K562 (cell line): ENCODE results near the gene ZNF627. TPM values are rescaled to one million over a fixed set of nuclear protein-coding genes. Genes with fewer than 3 reads are reported as not detected.
A peak's percentile ranks its signal among the peaks of the same experiment; 100 is the strongest.

Experiments used
- ATAC-seq: fragments of 200-7000 bp; cut with Tn5 transposase; 3 replicates; pipeline ENCODE4 v1.9.1; 2020; ENCODE audit warnings: moderate library complexity
- BruUV-seq: library from RNA; stranded (reverse); fragments of 400-500 nt; replicated peaks from 2 replicates; lab custom pipeline; 2021; lab: Mats Ljungman, UMichigan
- CTCF ChIA-PET: fragments of 300-600 bp; formaldehyde crosslinking; extraction: SDS; loops from one replicate; lab custom pipeline; 2021; ENCODE audit warnings: low intra/inter-chr PET ratio; lab: Yijun Ruan, JAX
- POLR2A ChIA-PET: fragments of 300-600, 350-650 bp; sonication (Branson Sonifier 250); formaldehyde crosslinking; extraction: SDS; loops from one replicate; lab custom pipeline; 2021; ENCODE audit warnings: antibody characterized with exemption, inconsistent platforms; lab: Yijun Ruan, JAX
- DNase-seq, 4 experiments: peaks; one replicate each; pipeline versions ENCODE4 v3.0.0 to v3.0.0-alpha.2; 2011 to 2018; ENCODE audit warnings: low spot score in 3 of 4, mixed read lengths in 3 of 4; ENCODE audit errors: extremely low read depth in 1 of 4
- FAIRE-seq: peaks from 2 replicates; lab custom pipeline; 2011; peaks lifted over from hg19 to GRCh38; lab: Jason Lieb, UNC
- H2AFZ ChIP-seq: 2 replicates; pipeline ENCODE4 v1.6.0; 2011; ENCODE audit warnings: low read depth, low read length, control low read depth, inconsistent platforms
- H3K27ac ChIP-seq: fragments of 200-600 bp; 3 replicates; pipeline ENCODE4 v1.8.0; 2011; ENCODE audit warnings: low read depth, mild to moderate bottlenecking, control low read depth, inconsistent platforms, low read length, moderate library complexity, mixed read lengths; ENCODE audit errors: extremely low read depth
- H3K27me3 ChIP-seq, 2 experiments: fragments of 300-600 bp in 1 of 2; 2 replicates in 1 of 2; 3 replicates in 1 of 2; pipeline versions ENCODE4 v1.6.0 to v1.8.0; 2011; ENCODE audit warnings: inconsistent platforms in 2 of 2, low read length in 2 of 2, mild to moderate bottlenecking in 1 of 2, mixed read lengths in 1 of 2, moderate library complexity in 1 of 2; ENCODE audit not compliant: control insufficient read depth in 2 of 2, insufficient read depth in 2 of 2
- H3K36me3 ChIP-seq: fragments of 300-600 bp; 3 replicates; pipeline ENCODE4 v1.8.0; 2011; ENCODE audit warnings: mild to moderate bottlenecking, low read length, inconsistent platforms; ENCODE audit not compliant: control insufficient read depth, insufficient read depth
- H3K4me1 ChIP-seq, 2 experiments: fragments of 200-600 bp in 1 of 2; replicated peaks in 1 of 2; 2 replicates in 1 of 2; 3 replicates in 1 of 2; pipeline versions ENCODE4 v1.5.1 to v1.8.0; 2011; ENCODE audit warnings: inconsistent platforms in 2 of 2, low read length in 2 of 2, mild to moderate bottlenecking in 1 of 2, mixed read lengths in 1 of 2, moderate library complexity in 1 of 2; ENCODE audit not compliant: control insufficient read depth in 2 of 2, insufficient read depth in 2 of 2
- H3K4me2 ChIP-seq: 2 replicates; pipeline ENCODE4 v1.6.1; 2011; ENCODE audit warnings: low read length, control low read depth, inconsistent platforms, mixed read lengths; ENCODE audit not compliant: insufficient read depth
- H3K4me3 ChIP-seq: fragments of 200-600 bp; sonication (generic), shearing (Covaris generic); 2 replicates; pipeline ENCODE4 v1.5.1; 2016; ENCODE audit warnings: control low read depth, inconsistent platforms
- H3K79me2 ChIP-seq: fragments of 200-600 bp; 3 replicates; pipeline ENCODE4 v1.8.0; 2011; ENCODE audit warnings: low read length, inconsistent platforms; ENCODE audit not compliant: control insufficient read depth, insufficient read depth
- H3K9ac ChIP-seq, 2 experiments: 2 replicates each; pipeline versions ENCODE4 v1.6.0 to v1.6.1; 2011; ENCODE audit warnings: low read depth in 2 of 2, low read length in 2 of 2, control low read depth in 1 of 2, inconsistent platforms in 1 of 2, mild to moderate bottlenecking in 1 of 2, mixed read lengths in 1 of 2; ENCODE audit not compliant: insufficient read depth in 1 of 2
- H3K9me1 ChIP-seq: one replicate; pipeline ENCODE4 v1.6.0; 2011; ENCODE audit warnings: inconsistent platforms, mild to moderate bottlenecking, low read length, moderate library complexity; ENCODE audit not compliant: control insufficient read depth, insufficient read depth
- H3K9me3 ChIP-seq: replicated peaks from 2 replicates; pipeline ENCODE4 v1.5.1; 2011; ENCODE audit warnings: low read depth, low read length, inconsistent platforms; ENCODE audit not compliant: control insufficient read depth, insufficient read depth
- H4K20me1 ChIP-seq: replicated peaks from 2 replicates; pipeline ENCODE4 v1.6.1; 2011; ENCODE audit warnings: low read length, inconsistent platforms, mixed read lengths; ENCODE audit not compliant: control insufficient read depth, insufficient read depth
- CXXC5 ChIP-seq: fragments of 250-450 bp; sonication (Bioruptor Pico); IDR thresholded peaks from 2 replicates; pipeline ENCODE4 v1.8.0; 2022; ENCODE audit warnings: inconsistent platforms, mild to moderate bottlenecking, moderate library complexity
- DMBX1 ChIP-seq: fragments of 250-450 bp; sonication (Bioruptor Pico); IDR thresholded peaks from 2 replicates; pipeline ENCODE4 v1.8.0; 2022; ENCODE audit warnings: inconsistent platforms, mild to moderate bottlenecking, moderate library complexity, borderline replicate concordance
- SNRNP70 ChIP-seq: fragments of 200-400 bp; formaldehyde crosslinking; optimal IDR thresholded peaks from 2 replicates; pipeline ENCODE3; 2017; ENCODE audit warnings: low read depth, low read length
- ZNF311 ChIP-seq: fragments of 250-450 bp; sonication (Bioruptor Pico); IDR thresholded peaks from 2 replicates; pipeline ENCODE4 v1.4.0; 2020; ENCODE audit warnings: mild to moderate bottlenecking, moderate library complexity
- ZNF561 ChIP-seq: fragments of 450-650 bp; formaldehyde crosslinking; conservative IDR thresholded peaks from 2 replicates; pipeline ENCODE4 v1.4.0; 2020; ENCODE audit warnings: mild to moderate bottlenecking, moderate library complexity
- ZNF592 ChIP-seq: fragments of 450-650 bp; IDR thresholded peaks from 2 replicates; pipeline ENCODE4 v1.6.1; 2017; ENCODE audit warnings: antibody characterized with exemption, mild to moderate bottlenecking
- ZNF668 ChIP-seq: fragments of 250-450 bp; sonication (Bioruptor Pico); IDR thresholded peaks from 2 replicates; pipeline ENCODE4 v1.8.0; 2022; ENCODE audit warnings: mild to moderate bottlenecking, inconsistent platforms
- whole genome bisulfite sequencing: fragments of 100-300 bp; shearing (Covaris generic); methylation state at CpG from one replicate; pipeline ENCODE4 v1.1.6; 2016; ENCODE audit warnings: low coverage, mixed read lengths; ENCODE audit not compliant: insufficient coverage; ENCODE audit errors: missing lambda C conversion rate; 5-methylcytosine and 5-hydroxymethylcytosine counted together
- in situ Hi-C: fragments of 300-500 bp; cut with MboI; formaldehyde crosslinking; loops from 4 replicates; pipeline ENCODE4 v1.15.0; 2018; ENCODE audit warnings: inconsistent platforms, mixed read lengths
- intact Hi-C: fragments of 100-400 bp; cut with micrococcal nuclease; formaldehyde crosslinking; loops from 2 replicates; pipeline ENCODE4 v1.14.2; 2022
- polyA plus RNA-seq, 8 experiments: library from polyadenylated mRNA; depleted of rRNA in 4 of 8; stranded (reverse) in 5 of 8; unstranded in 3 of 8; fragments of >200 nt; fragmentation: Nextera tagmentation in 2 of 8; fragmentation: Illumina TruSeq in 1 of 8; extraction: Ambion mirVana in 2 of 8; extraction: Trizol in 1 of 8; gene quantifications; 2 replicates each; pipeline versions ENCODE4 v1.2.1 to v1.2.3, GENCODE V29; 2011 to 2014; ENCODE audit warnings: inconsistent platforms in 1 of 8, missing spikeins in 1 of 8
- total RNA-seq, 7 experiments: library from RNA; depleted of rRNA in 6 of 7; stranded (reverse); fragments of >200 nt in 6 of 7; fragmentation: Illumina TruSeq in 2 of 7; extraction: Trizol in 2 of 7; gene quantifications; 2 replicates each; pipeline versions ENCODE4 v1.2.1 to v1.2.3, GENCODE V29; 2011 to 2021; ENCODE audit warnings: low replicate concordance in 1 of 7
- TF ChIP-seq, protein P1 (sequence below): fragments of 450-650 bp; conservative IDR thresholded peaks from 2 replicates; pipeline ENCODE4 v1.6.1; 2016; ENCODE audit warnings: missing genetic modification characterization, low read depth, mild to moderate bottlenecking, missing compliant biosample characterization, moderate library complexity

The ZNF627 gene
- total and polyA plus RNA-seq, 9 of the 15 experiments (the other 6 are each of a cell fraction or from before 2014, with no cell fraction given): 6.4 to 19.9 (median 10.6) TPM

- BruUV-seq: no TSS peak
- intact Hi-C loops: no loop called here
- Histone ChIP-seq H3K4me2 (no peak overlapping the region), H3K27me3 (no peaks in the 10 kb centered on the region), H3K4me3 (no peak overlapping the region), H3K9me3 (peaks cover 13% of the 10 kb centered on the region), H2AFZ (no peak overlapping the region), H3K27ac (no peak overlapping the region), H3K4me1 (no peaks in the 10 kb centered on the region), H4K20me1 (no peaks in the 10 kb centered on the region), H3K79me2 (peaks cover 24% of the 10 kb centered on the region), H3K36me3 (peaks cover 31% of the 10 kb centered on the region), H3K9me1 (no peaks in the 10 kb centered on the region), H3K9ac (no peak overlapping the region)
- no peak for FAIRE-seq
- 82% methylated on average over 1 of the region's 1 CpG for WGBS
- ChIA-PET CTCF (no interaction called here), POLR2A (interaction anchor here (0.6 kb wide), 1 partner anchor 112 kb away, joined by 3 read pairs; no protein-coding TSS in a partner anchor)
- in situ Hi-C loops: no loop called here
- ATAC-seq: no peak
- no peak for DNase-seq
- TF ChIP-seq SNRNP70 (no peak), DMBX1 (CRISPR knock-in tag) (peak; percentile 66; the same call in 1 of the 2 replicates), CXXC5 (CRISPR knock-in tag) (peak; percentile 22; the same call in 1 of the 2 replicates), ZNF592 (peak; percentile 82; the same call in 1 of the 2 replicates), ZNF561 (CRISPR knock-in tag) (no peak), ZNF668 (CRISPR knock-in tag) (0 out of 2 replicates have a peak, but pooled peaks have one; percentile 26), ZNF311 (CRISPR knock-in tag) (0 out of 2 replicates have a peak, but pooled peaks have one; percentile 64)
- TF ChIP-seq, protein P1, sequence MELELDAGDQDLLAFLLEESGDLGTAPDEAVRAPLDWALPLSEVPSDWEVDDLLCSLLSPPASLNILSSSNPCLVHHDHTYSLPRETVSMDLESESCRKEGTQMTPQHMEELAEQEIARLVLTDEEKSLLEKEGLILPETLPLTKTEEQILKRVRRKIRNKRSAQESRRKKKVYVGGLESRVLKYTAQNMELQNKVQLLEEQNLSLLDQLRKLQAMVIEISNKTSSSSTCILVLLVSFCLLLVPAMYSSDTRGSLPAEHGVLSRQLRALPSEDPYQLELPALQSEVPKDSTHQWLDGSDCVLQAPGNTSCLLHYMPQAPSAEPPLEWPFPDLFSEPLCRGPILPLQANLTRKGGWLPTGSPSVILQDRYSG: 0 out of 2 replicates have a peak, but pooled peaks have one; percentile 51
Observed at GRCh38 chr19:11611730-11612129, 14.4 kb downstream of the ZNF627 start.
